GM12874 (cell line): ENCODE measurements around the gene AP1B1.

Source experiments
- CTCF ChIP-seq: IDR thresholded peaks from 2 replicates; pipeline ENCODE4 v1.5.1; 2011; ENCODE audit warnings: low read depth, mild to moderate bottlenecking, control low read depth, low read length, moderate library complexity; ENCODE audit not compliant: insufficient read depth

Gene AP1B1

GRCh38 chr22:29412772-29413171 is 24.4 kb upstream of the AP1B1 start:
- TF ChIP-seq CTCF: peak; percentile 47

GRCh38 chr22:29408940-29409339 is 20.6 kb upstream of the AP1B1 start:
- no peak for TF ChIP-seq CTCF

GRCh38 chr22:29400576-29400975 is 12.2 kb upstream of the AP1B1 start:
- TF ChIP-seq CTCF: no peak

- TF ChIP-seq CTCF: no peak
Measured at GRCh38 chr22:29397791-29398190, 9.4 kb upstream of the AP1B1 start.

GRCh38 chr22:29396126-29396525 is 7.8 kb upstream of the AP1B1 start:
- no peak for TF ChIP-seq CTCF

- peak; percentile 83 for TF ChIP-seq CTCF
Measured at GRCh38 chr22:29394931-29395581, 6.7 kb upstream of the AP1B1 start.

- no peak for TF ChIP-seq CTCF
Measured at GRCh38 chr22:29393019-29393608, 4.7 kb upstream of the AP1B1 start.
